ENCODE measurements around the gene HOXB4.

Gene HOXB4

DNA sequence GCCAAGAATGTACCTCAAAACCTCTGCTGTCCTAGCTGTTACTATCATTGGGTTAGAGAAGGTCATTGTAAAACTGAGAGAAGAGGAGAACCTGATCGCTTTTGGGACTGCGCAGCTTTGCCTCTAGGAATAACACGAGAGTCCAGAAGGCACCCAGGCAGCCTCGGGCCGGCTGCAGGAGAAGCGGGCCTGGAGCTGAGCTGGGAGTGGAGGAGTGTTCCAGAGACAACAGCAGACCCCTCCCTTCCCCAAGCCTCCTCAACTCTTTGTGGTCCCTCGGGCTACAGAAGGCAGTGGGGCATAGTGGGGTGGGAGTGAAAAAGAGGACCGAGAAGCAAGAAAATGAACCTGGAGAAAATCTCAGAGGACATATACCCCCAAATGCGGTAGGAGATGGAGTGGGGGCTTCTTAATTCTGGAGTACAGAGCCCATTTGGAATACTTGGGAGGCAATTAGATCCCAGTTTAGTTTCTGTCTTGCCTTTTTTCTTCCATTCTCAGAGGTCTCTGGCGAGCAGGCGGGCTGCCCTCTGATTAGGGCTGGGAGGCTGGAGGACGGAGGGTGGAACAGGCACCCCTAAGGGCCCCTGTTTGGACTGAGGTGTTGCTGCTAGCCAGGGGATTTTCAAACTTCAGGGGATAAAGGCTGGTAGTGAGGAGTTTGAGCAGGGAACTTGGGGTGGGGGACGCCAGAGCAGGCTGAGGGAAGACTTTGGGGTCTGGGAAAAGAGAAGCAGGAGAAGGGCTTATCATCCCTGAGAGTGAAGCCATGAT lies 19.9 kb downstream of the HOXB4 start:
- no peak for FAIRE-seq

DNA sequence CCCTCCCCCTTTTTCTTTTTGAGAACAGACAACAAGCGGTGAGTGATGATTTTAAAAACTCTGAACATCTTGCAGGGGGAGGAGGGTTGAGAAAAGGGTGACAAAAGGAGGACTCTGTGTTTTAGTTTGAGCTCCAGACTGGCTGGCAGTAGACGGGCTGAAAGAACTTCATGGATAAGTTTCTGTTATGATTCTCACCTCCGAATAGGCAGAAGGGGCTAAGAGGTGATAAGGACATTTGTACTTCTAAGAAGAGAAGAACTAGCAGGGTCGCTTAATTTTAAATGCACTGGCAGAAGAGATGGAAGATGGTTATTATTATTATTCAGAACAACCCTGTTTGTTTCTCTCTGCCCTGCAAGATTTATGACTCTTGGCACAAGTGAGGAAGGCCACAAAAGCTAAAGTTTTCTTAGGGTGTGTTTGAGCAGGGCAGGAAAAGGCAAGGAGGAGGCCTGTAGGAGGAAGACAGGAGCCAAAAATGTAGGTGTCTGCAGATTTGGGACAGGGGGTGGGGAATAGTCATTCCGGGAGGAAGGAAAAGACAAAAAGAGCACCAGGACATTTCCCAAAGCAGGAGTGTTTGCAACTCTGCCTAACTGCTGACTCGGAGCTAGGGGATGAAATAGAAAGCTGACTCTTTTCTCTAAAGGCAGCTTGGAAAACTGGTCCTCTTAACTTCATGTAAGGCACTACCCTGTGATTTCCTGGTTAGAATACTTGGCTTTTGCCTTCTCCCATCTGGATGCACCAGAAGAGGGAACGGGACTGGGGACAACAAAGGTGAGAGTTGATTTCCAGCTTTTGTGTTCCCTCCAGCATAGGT lies 21.4 kb downstream of the HOXB4 start:
- no peak for DNase-seq (ENCODE audit: insufficient read length)
- FAIRE-seq: no peak
- TF ChIP-seq POLR2A (IDR thresholded peaks at IDR 0.05; ENCODE audit: low read depth, low read length) (no peak), TAF1 (IDR thresholded peaks at IDR 0.05; ENCODE audit: borderline replicate concordance, low read depth, low read length) (no peak), POLR2AphosphoS5 (IDR thresholded peaks at IDR 0.05; ENCODE audit: low read depth, low read length) (no peak)

More for the DNA sequence above, 19.9 kb downstream of the HOXB4 start:
- no peak for DNase-seq (ENCODE audit: insufficient read length)
- no peak for TF ChIP-seq POLR2AphosphoS5 (IDR thresholded peaks at IDR 0.05; ENCODE audit: low read depth, low read length)
- TF ChIP-seq POLR2A (IDR thresholded peaks at IDR 0.05; ENCODE audit: low read depth, low read length): no peak
- no peak for TF ChIP-seq TAF1 (IDR thresholded peaks at IDR 0.05; ENCODE audit: borderline replicate concordance, low read depth, low read length)

DNA sequence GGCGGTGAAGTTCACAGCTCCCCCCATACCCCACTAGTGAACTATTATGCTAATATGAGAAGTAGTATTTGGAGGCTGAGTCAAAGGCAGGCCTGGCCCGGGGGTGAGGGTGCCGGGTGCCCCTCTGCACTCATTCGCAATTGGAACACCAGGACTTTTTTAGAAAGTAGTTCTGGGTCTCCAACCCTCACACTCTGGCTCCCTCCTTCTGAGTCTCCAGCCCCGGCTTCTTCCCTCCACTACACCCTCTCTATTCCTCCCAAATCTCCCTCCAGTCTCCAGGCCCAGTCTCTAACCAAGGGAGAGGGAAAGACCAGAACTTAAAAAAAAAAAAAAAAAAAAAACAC lies 21.9 kb downstream of the HOXB4 start:
- TF ChIP-seq POLR2A (IDR thresholded peaks at IDR 0.05; ENCODE audit: low read depth, low read length) (no peak), POLR2AphosphoS5 (IDR thresholded peaks at IDR 0.05; ENCODE audit: low read depth, low read length) (no peak), TAF1 (IDR thresholded peaks at IDR 0.05; ENCODE audit: borderline replicate concordance, low read depth, low read length) (no peak)
- no peak for FAIRE-seq
- DNase-seq (ENCODE audit: insufficient read length): no peak

DNA sequence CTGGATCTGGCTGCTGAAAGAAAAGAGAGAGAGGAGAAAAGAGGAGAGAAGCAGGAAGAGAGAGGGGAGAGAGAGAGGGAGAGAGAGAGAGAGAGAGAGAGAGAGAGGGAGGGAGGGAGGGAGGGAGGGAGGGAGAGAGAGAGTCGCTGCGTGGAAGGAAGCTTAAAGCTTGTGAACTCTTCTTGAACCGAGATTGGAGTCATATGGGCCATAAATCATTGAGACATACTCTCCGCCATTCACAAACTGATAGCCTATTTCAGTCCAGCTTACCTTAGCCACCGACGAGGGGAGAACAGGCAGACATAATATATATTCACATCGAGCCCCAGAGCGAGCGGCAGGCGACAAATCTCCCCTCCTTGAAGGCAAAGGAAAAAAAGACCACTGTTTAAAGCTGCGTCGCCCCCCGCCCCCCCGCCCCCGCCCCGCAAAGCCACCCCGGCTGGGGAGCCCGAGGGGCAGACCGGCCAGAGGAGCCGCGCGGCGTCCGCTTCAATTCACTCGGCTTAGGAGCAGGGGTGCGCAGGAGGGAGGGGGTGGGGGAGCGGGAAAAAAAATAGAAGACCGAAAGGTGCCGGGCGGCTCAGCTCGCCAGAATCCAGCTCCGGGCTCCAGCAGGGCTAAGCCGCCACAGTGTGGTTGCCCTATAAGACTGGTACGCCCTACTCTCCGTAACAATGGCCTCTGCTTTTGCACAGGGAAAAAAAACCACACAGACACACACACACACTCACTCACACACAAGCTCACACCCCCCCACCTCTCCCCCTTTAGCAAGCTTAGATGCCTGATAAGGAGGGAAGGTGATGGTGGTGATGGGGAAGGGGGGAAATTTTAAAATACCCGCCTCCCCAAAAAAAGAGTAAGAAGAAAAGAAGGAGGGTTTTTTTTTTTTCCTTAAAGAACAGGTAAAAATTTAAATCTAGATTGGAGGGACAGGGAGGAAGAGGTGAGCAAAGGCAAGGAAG lies 22.6 kb downstream of the HOXB4 start:
- DNase-seq (ENCODE audit: insufficient read length) (no peak), FAIRE-seq (no peak)
- TF ChIP-seq POLR2A (IDR thresholded peaks at IDR 0.05; ENCODE audit: low read depth, low read length): no peak
- TF ChIP-seq POLR2AphosphoS5 (IDR thresholded peaks at IDR 0.05; ENCODE audit: low read depth, low read length): no peak
- TF ChIP-seq TAF1 (IDR thresholded peaks at IDR 0.05; ENCODE audit: borderline replicate concordance, low read depth, low read length): no peak

DNA sequence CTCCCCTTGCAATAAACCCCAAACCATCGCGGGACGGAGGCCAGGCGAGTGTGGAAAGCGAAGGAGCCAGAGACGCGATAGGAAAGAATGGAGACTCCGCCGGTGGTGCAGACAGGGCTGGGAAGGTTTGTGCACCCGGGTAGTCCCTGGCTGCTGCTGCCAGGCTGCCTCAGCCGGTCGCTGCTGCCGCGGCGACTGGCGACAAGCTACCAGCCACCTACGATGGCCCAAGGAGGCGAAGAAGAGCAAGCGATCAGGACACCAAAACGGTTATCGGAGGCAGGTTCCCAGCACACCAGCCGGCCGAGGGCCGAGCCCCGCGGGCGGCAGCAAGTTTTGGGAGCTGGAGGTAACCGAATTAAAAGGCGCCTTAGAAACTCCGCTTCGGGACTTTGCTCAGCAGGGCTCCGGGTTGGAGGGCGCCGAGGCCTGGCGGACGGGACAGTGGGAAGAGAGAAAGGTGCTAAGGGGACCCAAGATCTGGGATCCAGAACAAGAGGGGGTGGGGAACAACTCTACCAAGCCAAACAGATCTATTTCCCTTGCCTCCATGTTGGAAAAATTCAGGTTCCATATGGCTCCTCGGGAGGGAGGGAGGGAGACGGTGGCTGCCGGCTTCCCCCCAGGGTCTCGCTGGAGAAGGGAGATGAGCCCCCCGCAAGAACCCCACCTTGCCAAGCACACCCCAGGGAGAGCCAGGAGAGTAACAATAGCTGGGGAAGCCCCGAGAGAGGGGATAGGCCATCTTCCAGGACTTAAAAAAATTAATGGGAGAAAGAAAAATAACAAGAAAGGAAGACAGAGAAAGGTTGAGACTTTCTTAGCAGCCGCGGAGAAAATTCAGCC lies 23.5 kb downstream of the HOXB4 start:
- no peak for FAIRE-seq
- no peak for TF ChIP-seq POLR2A (IDR thresholded peaks at IDR 0.05; ENCODE audit: low read depth, low read length)
- no peak for TF ChIP-seq POLR2AphosphoS5 (IDR thresholded peaks at IDR 0.05; ENCODE audit: low read depth, low read length)
- no peak for DNase-seq (ENCODE audit: insufficient read length)

DNA sequence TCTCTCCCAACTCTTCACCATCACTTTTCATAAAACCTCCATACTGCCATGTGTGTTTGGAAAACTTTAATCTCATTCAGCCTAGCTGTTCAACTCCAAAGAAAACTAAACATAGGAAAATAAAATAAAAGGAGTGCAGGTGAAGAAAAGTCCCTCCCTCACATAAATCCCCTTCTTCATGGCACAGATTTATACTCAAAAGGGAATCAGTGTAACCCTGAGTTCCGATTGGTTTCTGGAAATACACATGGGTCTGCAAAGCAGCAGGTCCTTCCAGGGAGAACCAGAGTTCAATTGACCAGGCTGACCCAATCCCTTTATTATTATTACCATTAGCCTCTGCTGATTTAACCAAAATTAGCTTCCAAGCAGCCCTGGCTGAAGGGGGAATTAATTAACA lies 24.3 kb downstream of the HOXB4 start:
- DNase-seq (ENCODE audit: insufficient read length) (no peak), FAIRE-seq (no peak)
- TF ChIP-seq POLR2AphosphoS5 (IDR thresholded peaks at IDR 0.05; ENCODE audit: low read depth, low read length) (no peak), POLR2A (IDR thresholded peaks at IDR 0.05; ENCODE audit: low read depth, low read length) (no peak), TAF1 (IDR thresholded peaks at IDR 0.05; ENCODE audit: borderline replicate concordance, low read depth, low read length) (no peak)

DNA sequence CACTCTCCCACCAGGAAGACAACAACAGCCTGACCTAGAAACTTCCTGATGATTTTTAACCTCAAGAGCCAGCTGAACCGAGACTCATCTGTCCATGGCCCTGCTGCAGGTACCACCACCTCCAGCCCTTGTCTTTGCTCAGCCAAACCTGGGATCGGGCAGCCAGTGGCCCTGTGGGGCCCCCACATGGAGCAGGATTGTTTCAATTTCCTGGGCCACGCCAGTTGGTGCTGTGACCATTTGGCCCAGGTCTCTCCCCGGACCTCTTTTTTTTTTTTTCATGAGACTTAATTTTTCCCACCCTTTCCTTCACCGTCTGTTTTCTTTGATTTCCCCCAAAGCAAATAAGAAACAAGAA lies 25.0 kb downstream of the HOXB4 start:
- FAIRE-seq: no peak
- TF ChIP-seq POLR2A (IDR thresholded peaks at IDR 0.05; ENCODE audit: low read depth, low read length): no peak
- no peak for TF ChIP-seq TAF1 (IDR thresholded peaks at IDR 0.05; ENCODE audit: borderline replicate concordance, low read depth, low read length)
- no peak for TF ChIP-seq POLR2AphosphoS5 (IDR thresholded peaks at IDR 0.05; ENCODE audit: low read depth, low read length)
- no peak for DNase-seq (ENCODE audit: insufficient read length)

DNA sequence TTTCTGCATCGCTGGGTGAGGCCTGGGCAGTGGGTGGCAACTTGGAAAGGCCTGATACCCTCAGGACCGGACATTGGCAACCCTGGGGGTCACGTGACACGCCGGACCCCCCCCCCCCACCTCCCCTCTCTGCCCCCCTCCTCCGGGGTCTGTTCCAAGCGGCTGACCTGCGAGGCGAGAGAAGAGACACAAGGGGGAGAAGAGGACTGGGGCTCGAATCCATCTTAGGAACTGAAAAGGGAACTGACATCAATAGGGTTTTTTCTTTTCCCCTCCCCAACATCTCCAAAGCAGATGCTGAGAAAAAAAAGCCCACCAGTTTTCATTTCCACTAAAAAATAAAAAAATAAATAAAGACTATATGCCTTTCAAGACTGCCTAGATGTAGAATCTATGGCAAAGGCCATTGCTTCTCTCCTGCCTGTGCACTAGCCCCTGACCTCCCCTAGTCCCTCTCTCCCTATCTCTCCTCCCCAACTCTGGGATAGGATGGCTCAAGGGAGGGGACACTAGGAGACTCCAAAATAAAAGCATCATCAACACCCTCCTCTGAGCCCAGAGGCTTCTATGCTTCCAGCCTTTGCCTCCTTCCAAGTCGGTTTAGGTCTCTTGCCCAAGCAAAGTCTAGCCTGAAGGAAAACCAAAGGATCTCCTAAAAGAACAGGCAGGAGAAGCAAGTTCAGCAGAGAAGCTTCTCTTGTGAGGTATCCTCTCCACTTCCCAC lies 25.5 kb downstream of the HOXB4 start:
- DNase-seq (ENCODE audit: insufficient read length): no peak
- no peak for FAIRE-seq
- TF ChIP-seq TAF1 (IDR thresholded peaks at IDR 0.05; ENCODE audit: borderline replicate concordance, low read depth, low read length): no peak
- no peak for TF ChIP-seq POLR2A (IDR thresholded peaks at IDR 0.05; ENCODE audit: low read depth, low read length)
- TF ChIP-seq POLR2AphosphoS5 (IDR thresholded peaks at IDR 0.05; ENCODE audit: low read depth, low read length): no peak

DNA sequence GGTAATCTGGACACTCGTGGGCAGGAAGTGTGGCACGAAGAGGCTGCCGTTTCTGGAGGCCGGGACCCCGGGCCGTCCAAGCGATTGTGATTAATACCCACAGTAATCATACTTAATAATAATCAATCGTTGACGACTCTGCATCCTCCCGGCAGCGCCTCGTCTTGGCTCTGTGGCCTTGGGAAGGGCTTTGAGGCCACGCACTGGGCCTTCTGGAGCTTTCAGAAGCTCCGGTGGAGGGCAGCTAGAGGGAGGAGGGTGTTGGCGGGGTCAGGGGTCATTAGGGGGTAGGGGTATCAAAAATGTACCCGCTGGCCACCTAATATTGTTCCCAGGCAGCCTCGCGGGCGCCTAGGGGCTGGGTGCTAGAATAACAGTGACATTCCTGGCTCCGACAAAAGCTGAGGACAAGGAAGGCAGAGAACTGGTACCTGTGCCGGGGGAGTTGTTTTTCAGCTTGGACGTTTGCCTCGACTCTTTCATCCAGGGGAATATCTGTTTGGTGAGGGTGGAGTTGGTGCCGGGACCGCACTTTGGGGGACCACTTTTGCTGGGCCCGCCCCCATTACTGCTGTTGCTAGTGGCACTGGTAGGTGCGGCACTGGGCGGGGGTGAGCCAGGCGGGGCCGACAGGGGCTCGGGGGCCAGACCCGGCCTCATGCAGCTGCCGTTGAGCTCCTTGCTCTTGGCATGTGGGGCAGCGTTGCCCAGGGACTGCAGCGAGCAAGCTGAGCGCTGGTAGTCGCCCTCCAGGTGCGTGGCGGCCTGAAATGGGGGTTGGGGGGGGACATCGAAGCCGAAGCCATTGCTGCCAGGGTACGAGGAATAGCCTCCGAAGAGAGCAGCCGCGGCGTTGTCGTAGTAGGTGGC lies 26.3 kb downstream of the HOXB4 start:
- DNase-seq (ENCODE audit: insufficient read length) (no peak), FAIRE-seq (no peak)
- TF ChIP-seq TAF1 (IDR thresholded peaks at IDR 0.05; ENCODE audit: borderline replicate concordance, low read depth, low read length) (no peak), POLR2AphosphoS5 (IDR thresholded peaks at IDR 0.05; ENCODE audit: low read depth, low read length) (no peak), POLR2A (IDR thresholded peaks at IDR 0.05; ENCODE audit: low read depth, low read length) (no peak)
